Measurements from ENCODE around the gene ARHGAP27.

DNA sequence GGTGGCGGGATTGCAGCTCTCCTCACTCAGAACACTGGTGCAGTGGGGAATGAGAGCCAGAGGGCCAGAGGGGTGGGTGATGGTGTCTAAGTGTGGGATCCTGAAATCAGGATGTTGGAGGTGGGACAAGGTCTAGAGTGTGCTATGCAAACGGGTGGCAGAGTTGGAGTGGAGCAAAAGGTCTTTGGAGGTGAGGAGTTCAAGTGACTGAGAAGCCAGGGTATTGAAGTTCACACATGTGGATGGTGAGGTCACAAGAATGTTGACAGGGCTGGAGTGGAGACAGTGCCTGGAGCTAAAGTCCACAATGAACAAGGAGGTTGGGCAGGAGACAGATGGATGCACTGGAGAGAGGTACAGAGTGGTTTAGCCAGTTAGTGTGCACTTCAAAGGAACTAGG, 77.6 kb downstream of the ARHGAP27 start:
- TF ChIP-seq NR3C1 (CRISPR knock-in tag; IDR thresholded peaks at IDR 0.05) (no peak), STAG1 (CRISPR knock-in tag; IDR thresholded peaks at IDR 0.05; ENCODE audit: borderline replicate concordance) (no peak), YY1 (IDR thresholded peaks at IDR 0.05; ENCODE audit: borderline replicate concordance in 1 of 3, control insufficient read depth in 1 of 3, extremely low read depth in 1 of 3, insufficient read depth in 3 of 3, insufficient read length in 1 of 3, insufficient replicate concordance in 2 of 3, low read depth in 1 of 3, low read length in 2 of 3) (no peak), TOE1 (IDR thresholded peaks at IDR 0.05; ENCODE audit: borderline replicate concordance) (no peak), TOE1 (CRISPR knock-in tag; IDR thresholded peaks at IDR 0.05; ENCODE audit: borderline replicate concordance, low read depth) (no peak)
- TF ChIP-seq, protein P1, sequence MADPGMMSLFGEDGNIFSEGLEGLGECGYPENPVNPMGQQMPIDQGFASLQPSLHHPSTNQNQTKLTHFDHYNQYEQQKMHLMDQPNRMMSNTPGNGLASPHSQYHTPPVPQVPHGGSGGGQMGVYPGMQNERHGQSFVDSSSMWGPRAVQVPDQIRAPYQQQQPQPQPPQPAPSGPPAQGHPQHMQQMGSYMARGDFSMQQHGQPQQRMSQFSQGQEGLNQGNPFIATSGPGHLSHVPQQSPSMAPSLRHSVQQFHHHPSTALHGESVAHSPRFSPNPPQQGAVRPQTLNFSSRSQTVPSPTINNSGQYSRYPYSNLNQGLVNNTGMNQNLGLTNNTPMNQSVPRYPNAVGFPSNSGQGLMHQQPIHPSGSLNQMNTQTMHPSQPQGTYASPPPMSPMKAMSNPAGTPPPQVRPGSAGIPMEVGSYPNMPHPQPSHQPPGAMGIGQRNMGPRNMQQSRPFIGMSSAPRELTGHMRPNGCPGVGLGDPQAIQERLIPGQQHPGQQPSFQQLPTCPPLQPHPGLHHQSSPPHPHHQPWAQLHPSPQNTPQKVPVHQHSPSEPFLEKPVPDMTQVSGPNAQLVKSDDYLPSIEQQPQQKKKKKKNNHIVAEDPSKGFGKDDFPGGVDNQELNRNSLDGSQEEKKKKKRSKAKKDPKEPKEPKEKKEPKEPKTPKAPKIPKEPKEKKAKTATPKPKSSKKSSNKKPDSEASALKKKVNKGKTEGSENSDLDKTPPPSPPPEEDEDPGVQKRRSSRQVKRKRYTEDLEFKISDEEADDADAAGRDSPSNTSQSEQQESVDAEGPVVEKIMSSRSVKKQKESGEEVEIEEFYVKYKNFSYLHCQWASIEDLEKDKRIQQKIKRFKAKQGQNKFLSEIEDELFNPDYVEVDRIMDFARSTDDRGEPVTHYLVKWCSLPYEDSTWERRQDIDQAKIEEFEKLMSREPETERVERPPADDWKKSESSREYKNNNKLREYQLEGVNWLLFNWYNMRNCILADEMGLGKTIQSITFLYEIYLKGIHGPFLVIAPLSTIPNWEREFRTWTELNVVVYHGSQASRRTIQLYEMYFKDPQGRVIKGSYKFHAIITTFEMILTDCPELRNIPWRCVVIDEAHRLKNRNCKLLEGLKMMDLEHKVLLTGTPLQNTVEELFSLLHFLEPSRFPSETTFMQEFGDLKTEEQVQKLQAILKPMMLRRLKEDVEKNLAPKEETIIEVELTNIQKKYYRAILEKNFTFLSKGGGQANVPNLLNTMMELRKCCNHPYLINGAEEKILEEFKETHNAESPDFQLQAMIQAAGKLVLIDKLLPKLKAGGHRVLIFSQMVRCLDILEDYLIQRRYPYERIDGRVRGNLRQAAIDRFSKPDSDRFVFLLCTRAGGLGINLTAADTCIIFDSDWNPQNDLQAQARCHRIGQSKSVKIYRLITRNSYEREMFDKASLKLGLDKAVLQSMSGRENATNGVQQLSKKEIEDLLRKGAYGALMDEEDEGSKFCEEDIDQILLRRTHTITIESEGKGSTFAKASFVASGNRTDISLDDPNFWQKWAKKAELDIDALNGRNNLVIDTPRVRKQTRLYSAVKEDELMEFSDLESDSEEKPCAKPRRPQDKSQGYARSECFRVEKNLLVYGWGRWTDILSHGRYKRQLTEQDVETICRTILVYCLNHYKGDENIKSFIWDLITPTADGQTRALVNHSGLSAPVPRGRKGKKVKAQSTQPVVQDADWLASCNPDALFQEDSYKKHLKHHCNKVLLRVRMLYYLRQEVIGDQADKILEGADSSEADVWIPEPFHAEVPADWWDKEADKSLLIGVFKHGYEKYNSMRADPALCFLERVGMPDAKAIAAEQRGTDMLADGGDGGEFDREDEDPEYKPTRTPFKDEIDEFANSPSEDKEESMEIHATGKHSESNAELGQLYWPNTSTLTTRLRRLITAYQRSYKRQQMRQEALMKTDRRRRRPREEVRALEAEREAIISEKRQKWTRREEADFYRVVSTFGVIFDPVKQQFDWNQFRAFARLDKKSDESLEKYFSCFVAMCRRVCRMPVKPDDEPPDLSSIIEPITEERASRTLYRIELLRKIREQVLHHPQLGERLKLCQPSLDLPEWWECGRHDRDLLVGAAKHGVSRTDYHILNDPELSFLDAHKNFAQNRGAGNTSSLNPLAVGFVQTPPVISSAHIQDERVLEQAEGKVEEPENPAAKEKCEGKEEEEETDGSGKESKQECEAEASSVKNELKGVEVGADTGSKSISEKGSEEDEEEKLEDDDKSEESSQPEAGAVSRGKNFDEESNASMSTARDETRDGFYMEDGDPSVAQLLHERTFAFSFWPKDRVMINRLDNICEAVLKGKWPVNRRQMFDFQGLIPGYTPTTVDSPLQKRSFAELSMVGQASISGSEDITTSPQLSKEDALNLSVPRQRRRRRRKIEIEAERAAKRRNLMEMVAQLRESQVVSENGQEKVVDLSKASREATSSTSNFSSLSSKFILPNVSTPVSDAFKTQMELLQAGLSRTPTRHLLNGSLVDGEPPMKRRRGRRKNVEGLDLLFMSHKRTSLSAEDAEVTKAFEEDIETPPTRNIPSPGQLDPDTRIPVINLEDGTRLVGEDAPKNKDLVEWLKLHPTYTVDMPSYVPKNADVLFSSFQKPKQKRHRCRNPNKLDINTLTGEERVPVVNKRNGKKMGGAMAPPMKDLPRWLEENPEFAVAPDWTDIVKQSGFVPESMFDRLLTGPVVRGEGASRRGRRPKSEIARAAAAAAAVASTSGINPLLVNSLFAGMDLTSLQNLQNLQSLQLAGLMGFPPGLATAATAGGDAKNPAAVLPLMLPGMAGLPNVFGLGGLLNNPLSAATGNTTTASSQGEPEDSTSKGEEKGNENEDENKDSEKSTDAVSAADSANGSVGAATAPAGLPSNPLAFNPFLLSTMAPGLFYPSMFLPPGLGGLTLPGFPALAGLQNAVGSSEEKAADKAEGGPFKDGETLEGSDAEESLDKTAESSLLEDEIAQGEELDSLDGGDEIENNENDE (IDR thresholded peaks at IDR 0.05; ENCODE audit: low read depth, low read length) = no peak
- TF ChIP-seq, protein P2, sequence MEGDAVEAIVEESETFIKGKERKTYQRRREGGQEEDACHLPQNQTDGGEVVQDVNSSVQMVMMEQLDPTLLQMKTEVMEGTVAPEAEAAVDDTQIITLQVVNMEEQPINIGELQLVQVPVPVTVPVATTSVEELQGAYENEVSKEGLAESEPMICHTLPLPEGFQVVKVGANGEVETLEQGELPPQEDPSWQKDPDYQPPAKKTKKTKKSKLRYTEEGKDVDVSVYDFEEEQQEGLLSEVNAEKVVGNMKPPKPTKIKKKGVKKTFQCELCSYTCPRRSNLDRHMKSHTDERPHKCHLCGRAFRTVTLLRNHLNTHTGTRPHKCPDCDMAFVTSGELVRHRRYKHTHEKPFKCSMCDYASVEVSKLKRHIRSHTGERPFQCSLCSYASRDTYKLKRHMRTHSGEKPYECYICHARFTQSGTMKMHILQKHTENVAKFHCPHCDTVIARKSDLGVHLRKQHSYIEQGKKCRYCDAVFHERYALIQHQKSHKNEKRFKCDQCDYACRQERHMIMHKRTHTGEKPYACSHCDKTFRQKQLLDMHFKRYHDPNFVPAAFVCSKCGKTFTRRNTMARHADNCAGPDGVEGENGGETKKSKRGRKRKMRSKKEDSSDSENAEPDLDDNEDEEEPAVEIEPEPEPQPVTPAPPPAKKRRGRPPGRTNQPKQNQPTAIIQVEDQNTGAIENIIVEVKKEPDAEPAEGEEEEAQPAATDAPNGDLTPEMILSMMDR (IDR thresholded peaks at IDR 0.05 in 2 of 3, conservative IDR thresholded peaks at IDR 0.05 in 1 of 3; ENCODE audit: insufficient read depth in 2 of 3, low read depth in 1 of 3, low read length in 3 of 3) = no peak
- TF ChIP-seq, protein P3, sequence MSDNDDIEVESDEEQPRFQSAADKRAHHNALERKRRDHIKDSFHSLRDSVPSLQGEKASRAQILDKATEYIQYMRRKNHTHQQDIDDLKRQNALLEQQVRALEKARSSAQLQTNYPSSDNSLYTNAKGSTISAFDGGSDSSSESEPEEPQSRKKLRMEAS (CRISPR knock-in tag; IDR thresholded peaks at IDR 0.05) = no peak
- TF ChIP-seq, protein P4, sequence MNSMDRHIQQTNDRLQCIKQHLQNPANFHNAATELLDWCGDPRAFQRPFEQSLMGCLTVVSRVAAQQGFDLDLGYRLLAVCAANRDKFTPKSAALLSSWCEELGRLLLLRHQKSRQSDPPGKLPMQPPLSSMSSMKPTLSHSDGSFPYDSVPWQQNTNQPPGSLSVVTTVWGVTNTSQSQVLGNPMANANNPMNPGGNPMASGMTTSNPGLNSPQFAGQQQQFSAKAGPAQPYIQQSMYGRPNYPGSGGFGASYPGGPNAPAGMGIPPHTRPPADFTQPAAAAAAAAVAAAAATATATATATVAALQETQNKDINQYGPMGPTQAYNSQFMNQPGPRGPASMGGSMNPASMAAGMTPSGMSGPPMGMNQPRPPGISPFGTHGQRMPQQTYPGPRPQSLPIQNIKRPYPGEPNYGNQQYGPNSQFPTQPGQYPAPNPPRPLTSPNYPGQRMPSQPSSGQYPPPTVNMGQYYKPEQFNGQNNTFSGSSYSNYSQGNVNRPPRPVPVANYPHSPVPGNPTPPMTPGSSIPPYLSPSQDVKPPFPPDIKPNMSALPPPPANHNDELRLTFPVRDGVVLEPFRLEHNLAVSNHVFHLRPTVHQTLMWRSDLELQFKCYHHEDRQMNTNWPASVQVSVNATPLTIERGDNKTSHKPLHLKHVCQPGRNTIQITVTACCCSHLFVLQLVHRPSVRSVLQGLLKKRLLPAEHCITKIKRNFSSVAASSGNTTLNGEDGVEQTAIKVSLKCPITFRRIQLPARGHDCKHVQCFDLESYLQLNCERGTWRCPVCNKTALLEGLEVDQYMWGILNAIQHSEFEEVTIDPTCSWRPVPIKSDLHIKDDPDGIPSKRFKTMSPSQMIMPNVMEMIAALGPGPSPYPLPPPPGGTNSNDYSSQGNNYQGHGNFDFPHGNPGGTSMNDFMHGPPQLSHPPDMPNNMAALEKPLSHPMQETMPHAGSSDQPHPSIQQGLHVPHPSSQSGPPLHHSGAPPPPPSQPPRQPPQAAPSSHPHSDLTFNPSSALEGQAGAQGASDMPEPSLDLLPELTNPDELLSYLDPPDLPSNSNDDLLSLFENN (IDR thresholded peaks at IDR 0.05; ENCODE audit: low read depth in 2 of 2, low read length in 2 of 2) = no peak
- TF ChIP-seq, protein P5, sequence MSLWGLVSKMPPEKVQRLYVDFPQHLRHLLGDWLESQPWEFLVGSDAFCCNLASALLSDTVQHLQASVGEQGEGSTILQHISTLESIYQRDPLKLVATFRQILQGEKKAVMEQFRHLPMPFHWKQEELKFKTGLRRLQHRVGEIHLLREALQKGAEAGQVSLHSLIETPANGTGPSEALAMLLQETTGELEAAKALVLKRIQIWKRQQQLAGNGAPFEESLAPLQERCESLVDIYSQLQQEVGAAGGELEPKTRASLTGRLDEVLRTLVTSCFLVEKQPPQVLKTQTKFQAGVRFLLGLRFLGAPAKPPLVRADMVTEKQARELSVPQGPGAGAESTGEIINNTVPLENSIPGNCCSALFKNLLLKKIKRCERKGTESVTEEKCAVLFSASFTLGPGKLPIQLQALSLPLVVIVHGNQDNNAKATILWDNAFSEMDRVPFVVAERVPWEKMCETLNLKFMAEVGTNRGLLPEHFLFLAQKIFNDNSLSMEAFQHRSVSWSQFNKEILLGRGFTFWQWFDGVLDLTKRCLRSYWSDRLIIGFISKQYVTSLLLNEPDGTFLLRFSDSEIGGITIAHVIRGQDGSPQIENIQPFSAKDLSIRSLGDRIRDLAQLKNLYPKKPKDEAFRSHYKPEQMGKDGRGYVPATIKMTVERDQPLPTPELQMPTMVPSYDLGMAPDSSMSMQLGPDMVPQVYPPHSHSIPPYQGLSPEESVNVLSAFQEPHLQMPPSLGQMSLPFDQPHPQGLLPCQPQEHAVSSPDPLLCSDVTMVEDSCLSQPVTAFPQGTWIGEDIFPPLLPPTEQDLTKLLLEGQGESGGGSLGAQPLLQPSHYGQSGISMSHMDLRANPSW (CRISPR knock-in tag; IDR thresholded peaks at IDR 0.05) = no peak
